ENCODE results near the gene FBN1. TPM values are rescaled to one million over a fixed set of nuclear protein-coding genes. Genes with fewer than 3 reads are reported as not detected.

FBN1 gene
- total and polyA plus RNA-seq, 2 of the 13 experiments (the other 11 are each of a cell fraction or from before 2014, with no cell fraction given), result 1.5 to 3.0 TPM

- TF ChIP-seq CTCF (CRISPR knock-in tag; IDR thresholded peaks at IDR 0.05), result no peak
- TF ChIP-seq ZNF687 (CRISPR knock-in tag; IDR thresholded peaks at IDR 0.05), result no peak
- no peak for TF ChIP-seq TRAFD1 (CRISPR knock-in tag; IDR thresholded peaks at IDR 0.05; ENCODE audit: borderline replicate concordance)
- TF ChIP-seq ZNF274 (CRISPR knock-in tag; IDR thresholded peaks at IDR 0.05), result no peak
- no peak for TF ChIP-seq HDAC1 (CRISPR knock-in tag; IDR thresholded peaks at IDR 0.05)
- TF ChIP-seq YEATS4 (CRISPR knock-in tag; IDR thresholded peaks at IDR 0.05; ENCODE audit: borderline replicate concordance), result no peak
- no peak for TF ChIP-seq PPARG (CRISPR knock-in tag; conservative IDR thresholded peaks at IDR 0.05)
- TF ChIP-seq ZNF773 (CRISPR knock-in tag; IDR thresholded peaks at IDR 0.05; ENCODE audit: borderline replicate concordance), result no peak
- TF ChIP-seq SP1 (IDR thresholded peaks at IDR 0.05), result no peak
- TF ChIP-seq SP1 (CRISPR knock-in tag; IDR thresholded peaks at IDR 0.05), result no peak
- TF ChIP-seq ZBTB33 (CRISPR knock-in tag; IDR thresholded peaks at IDR 0.05), result no peak
- TF ChIP-seq ZNF670 (CRISPR knock-in tag; IDR thresholded peaks at IDR 0.05; ENCODE audit: borderline replicate concordance), result no peak
These were observed 273.5 kb downstream of the FBN1 start (continued) for GRCh38 chr15:48371961-48372360.
